GM13976 (cell line): ENCODE measurements around the gene RASGEF1C.

Experiments used
- DNase-seq: peaks from one replicate; pipeline ENCODE4 v3.0.0; 2012; ENCODE audit warnings: low spot score
- CTCF ChIP-seq: IDR thresholded peaks from 2 replicates; pipeline ENCODE4 v1.5.1; 2012; ENCODE audit warnings: borderline replicate concordance, mild to moderate bottlenecking; ENCODE audit not compliant: insufficient read depth; ENCODE audit errors: extremely low read depth, missing control alignments, control extremely low read depth
- in situ Hi-C: fragments of 300-500 bp; cut with MboI; formaldehyde crosslinking; loops from one replicate; pipeline ENCODE4 v1.12.0; 2022; ENCODE audit warnings: low sequenced_read_pairs, mixed read lengths, inconsistent platforms; ENCODE audit not compliant: unreplicated experiment

Gene RASGEF1C

DNA sequence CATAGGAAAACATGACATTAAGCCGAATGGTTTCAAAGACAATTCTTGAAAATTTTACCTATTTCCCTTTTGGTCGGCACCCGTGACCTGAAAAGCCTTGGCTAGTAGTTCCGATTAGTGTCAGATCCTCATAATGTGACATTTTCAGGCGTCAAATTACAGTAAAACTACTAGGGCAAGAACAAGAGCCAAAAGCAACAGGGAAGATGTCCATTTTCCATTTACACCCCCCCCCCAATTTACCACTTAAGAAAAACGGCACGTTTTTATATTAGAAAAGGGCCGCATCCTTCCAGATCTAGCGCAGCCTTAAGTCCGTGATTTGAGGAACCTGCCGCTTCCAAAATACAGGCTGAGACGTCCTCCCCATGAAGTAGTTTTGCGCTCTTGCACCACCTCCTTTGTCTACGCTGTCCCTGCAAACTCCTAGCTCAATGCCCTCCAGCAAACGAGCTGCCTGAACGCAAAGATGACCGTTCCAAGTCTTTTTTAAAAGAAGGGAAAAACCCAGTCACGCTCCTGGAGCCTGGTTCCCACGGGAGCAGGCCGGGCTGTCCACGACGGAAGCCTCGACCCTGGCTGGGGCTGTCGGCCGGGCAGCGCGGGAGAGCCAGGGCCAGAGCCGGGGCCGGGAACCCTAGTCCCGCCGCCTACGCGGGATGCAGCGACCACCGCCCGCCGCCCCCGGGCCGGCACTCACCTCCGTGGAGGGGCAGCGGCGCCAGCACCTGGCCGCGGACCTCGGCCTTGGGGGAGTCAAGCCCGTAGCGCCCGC, 138.1 kb downstream of the RASGEF1C start:
- in situ Hi-C loops: no loop called here
- DNase-seq: no peak

DNA sequence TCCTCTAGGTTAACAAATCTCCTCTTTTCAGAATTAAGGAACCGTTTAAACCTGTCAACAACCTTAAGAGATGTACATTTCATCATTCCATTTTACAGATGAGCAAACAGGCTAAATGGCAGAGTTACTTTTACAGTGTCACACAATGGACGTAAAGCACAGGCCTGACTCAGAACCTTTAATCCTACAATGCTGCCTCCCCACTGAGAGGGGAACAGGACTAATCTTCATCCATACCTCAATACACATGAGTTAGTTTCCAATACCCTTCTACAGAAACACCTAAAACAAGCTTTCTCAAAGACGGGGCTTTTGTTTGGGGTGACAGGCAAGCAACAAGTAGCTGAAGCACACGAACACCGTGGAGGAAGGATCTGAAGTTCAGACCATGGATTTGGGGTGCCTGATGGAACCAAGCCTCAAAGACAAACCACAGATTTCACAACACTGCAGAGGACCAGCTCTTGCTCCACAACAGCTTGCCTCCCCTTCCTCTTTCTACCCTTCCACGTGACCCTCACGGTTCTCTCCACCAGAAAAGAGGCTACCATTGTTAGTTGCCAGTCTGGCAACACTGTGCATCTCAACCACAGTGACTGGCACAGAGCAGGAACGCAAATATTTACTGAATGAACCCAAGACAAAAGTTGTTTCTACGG, 139.3 kb downstream of the RASGEF1C start:
- TF ChIP-seq CTCF: no peak
- in situ Hi-C loops: no loop called here
- DNase-seq: no peak

More for the DNA sequence above, 138.1 kb downstream of the RASGEF1C start:
- no peak for TF ChIP-seq CTCF

- in situ Hi-C loops: no loop called here
- TF ChIP-seq CTCF: no peak
- no peak for DNase-seq
Observed at GRCh38 chr5:180068519-180069090, 140.4 kb downstream of the RASGEF1C start.

GRCh38 chr5:180067986-180068385, 141.0 kb downstream of the RASGEF1C start:
- in situ Hi-C loops: no loop called here
- DNase-seq: no peak
- TF ChIP-seq CTCF: no peak

DNA sequence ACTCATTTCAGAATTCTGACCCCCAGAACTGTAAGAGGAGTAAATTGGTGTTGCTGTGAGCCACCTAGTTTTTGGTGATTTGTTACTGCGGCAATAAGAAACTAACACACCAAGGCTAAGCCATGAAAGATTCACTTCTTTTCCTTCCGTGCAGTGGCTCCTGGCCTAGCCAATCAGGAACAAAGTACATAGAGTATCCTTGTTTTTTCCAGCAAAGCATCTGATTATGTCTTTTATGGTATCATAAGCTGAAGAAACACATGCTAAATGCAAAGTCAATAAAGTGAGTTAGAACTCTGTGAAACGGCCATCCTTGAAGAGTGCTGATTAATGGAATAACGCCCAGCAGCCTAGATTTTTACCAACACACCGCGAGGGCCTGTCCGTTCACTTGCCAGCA, 148.8 kb downstream of the RASGEF1C start:
- no peak for TF ChIP-seq CTCF
- in situ Hi-C loops: no loop called here
- no peak for DNase-seq

GRCh38 chr5:180059326-180059725, 149.7 kb downstream of the RASGEF1C start:
- TF ChIP-seq CTCF: no peak
- in situ Hi-C loops: no loop called here
- no peak for DNase-seq
